Measurements from ENCODE around the gene GFM1.

GFM1 gene

GRCh38 chr3:158710601-158711000 lies 66.3 kb downstream of the GFM1 start:
- H3K27me3 ChIP-seq (ENCODE audit: control insufficient read depth, insufficient read depth, low read length) = no peaks in the 10 kb centered on the region
- H3K4me1 ChIP-seq (ENCODE audit: control insufficient read depth, insufficient read depth, low read length) = peaks cover 22% of the 10 kb centered on the region
- H3K36me3 ChIP-seq (ENCODE audit: insufficient read depth, low read length) = peaks cover 21% of the 10 kb centered on the region
- no peaks in the 10 kb centered on the region for H3K9me3 ChIP-seq (replicated peaks; ENCODE audit: low read length)
- H3K9ac ChIP-seq (ENCODE audit: low read depth, low read length) = no peak overlapping the region
- H3K4me3 ChIP-seq (ENCODE audit: low read length) = no peak overlapping the region
- no peak overlapping the region for H3K4me2 ChIP-seq (ENCODE audit: low read length)

DNA sequence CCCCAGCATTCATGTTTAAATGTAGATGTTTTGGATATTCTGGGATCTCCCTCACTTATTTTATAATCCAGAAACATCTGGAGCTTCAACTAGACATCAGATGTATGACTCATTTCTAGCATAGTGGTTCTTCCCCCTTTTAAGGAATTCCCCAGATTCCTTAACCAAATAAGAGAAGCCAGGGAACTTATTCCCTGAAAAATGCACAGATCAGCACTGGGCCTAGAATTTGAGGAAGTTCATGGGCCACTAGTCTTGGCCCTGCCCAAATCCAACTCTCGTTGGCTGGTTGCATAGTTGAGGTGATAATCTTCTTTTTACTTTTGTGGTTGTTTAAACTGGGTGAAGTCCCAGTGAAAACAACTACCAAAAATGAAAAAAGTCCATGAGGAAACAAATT lies 67.6 kb downstream of the GFM1 start:
- H3K9me3 ChIP-seq (replicated peaks; ENCODE audit: low read length) = no peaks in the 10 kb centered on the region
- H3K9ac ChIP-seq (ENCODE audit: low read depth, low read length) = no peak overlapping the region
- no peak overlapping the region for H3K4me3 ChIP-seq (ENCODE audit: low read length)
- no peaks in the 10 kb centered on the region for H3K27me3 ChIP-seq (ENCODE audit: control insufficient read depth, insufficient read depth, low read length)
- peaks cover 30% of the 10 kb centered on the region for H3K4me1 ChIP-seq (ENCODE audit: control insufficient read depth, insufficient read depth, low read length)
- peaks cover 21% of the 10 kb centered on the region for H3K36me3 ChIP-seq (ENCODE audit: insufficient read depth, low read length)
- H3K4me2 ChIP-seq (ENCODE audit: low read length) = no peak overlapping the region

- Histone ChIP-seq H3K36me3 (ENCODE audit: insufficient read depth, low read length) (peaks cover 21% of the 10 kb centered on the region), H3K4me1 (ENCODE audit: control insufficient read depth, insufficient read depth, low read length) (peaks cover 36% of the 10 kb centered on the region), H3K27me3 (ENCODE audit: control insufficient read depth, insufficient read depth, low read length) (no peaks in the 10 kb centered on the region), H3K4me2 (ENCODE audit: low read length) (no peak overlapping the region), H3K9ac (ENCODE audit: low read depth, low read length) (no peak overlapping the region), H3K4me3 (ENCODE audit: low read length) (no peak overlapping the region), H3K9me3 (replicated peaks; ENCODE audit: low read length) (no peaks in the 10 kb centered on the region)
Observed at GRCh38 chr3:158712443-158712842, 68.1 kb downstream of the GFM1 start.

GRCh38 chr3:158713094-158713499 lies 68.8 kb downstream of the GFM1 start:
- Histone ChIP-seq H3K9me3 (replicated peaks; ENCODE audit: low read length) (no peaks in the 10 kb centered on the region), H3K36me3 (ENCODE audit: insufficient read depth, low read length) (peaks cover 20% of the 10 kb centered on the region), H3K4me1 (ENCODE audit: control insufficient read depth, insufficient read depth, low read length) (peaks cover 40% of the 10 kb centered on the region), H3K4me2 (ENCODE audit: low read length) (no peak overlapping the region), H3K9ac (ENCODE audit: low read depth, low read length) (no peak overlapping the region), H3K27me3 (ENCODE audit: control insufficient read depth, insufficient read depth, low read length) (no peaks in the 10 kb centered on the region), H3K4me3 (ENCODE audit: low read length) (no peak overlapping the region)

- H3K36me3 ChIP-seq (ENCODE audit: insufficient read depth, low read length) = peaks cover 8% of the 10 kb centered on the region
- H3K4me3 ChIP-seq (ENCODE audit: low read length) = no peak overlapping the region
- H3K4me2 ChIP-seq (ENCODE audit: low read length) = no peak overlapping the region
- no peaks in the 10 kb centered on the region for H3K9me3 ChIP-seq (replicated peaks; ENCODE audit: low read length)
- H3K9ac ChIP-seq (ENCODE audit: low read depth, low read length) = no peak overlapping the region
- peaks cover 27% of the 10 kb centered on the region for H3K4me1 ChIP-seq (ENCODE audit: control insufficient read depth, insufficient read depth, low read length)
- no peaks in the 10 kb centered on the region for H3K27me3 ChIP-seq (ENCODE audit: control insufficient read depth, insufficient read depth, low read length)
Observed at GRCh38 chr3:158717576-158717975, 73.2 kb downstream of the GFM1 start.

GRCh38 chr3:158718490-158719170 lies 74.3 kb downstream of the GFM1 start:
- Histone ChIP-seq H3K9ac (ENCODE audit: low read depth, low read length) (no peak overlapping the region), H3K9me3 (replicated peaks; ENCODE audit: low read length) (no peaks in the 10 kb centered on the region), H3K27me3 (ENCODE audit: control insufficient read depth, insufficient read depth, low read length) (no peaks in the 10 kb centered on the region), H3K4me2 (ENCODE audit: low read length) (no peak overlapping the region), H3K4me1 (ENCODE audit: control insufficient read depth, insufficient read depth, low read length) (peaks cover 37% of the 10 kb centered on the region), H3K4me3 (ENCODE audit: low read length) (no peak overlapping the region), H3K36me3 (ENCODE audit: insufficient read depth, low read length) (no peaks in the 10 kb centered on the region)

DNA sequence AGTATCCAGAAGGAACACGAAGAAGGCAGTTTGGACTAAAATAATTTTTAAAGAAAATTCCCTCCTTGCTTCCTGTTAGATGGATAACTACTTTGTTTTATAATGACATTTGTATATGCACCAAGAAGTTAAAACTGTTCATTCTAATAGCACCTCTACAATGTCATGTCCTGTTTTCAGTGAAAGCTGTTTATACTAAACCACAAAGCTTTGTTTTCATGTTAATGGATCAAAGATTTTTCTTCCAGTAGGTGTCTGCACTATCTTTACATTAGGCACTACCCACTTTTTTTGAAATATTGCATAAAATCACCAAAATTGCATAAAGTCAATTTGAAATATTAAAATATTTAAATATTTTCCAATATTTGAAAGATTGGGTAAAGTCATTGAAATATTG lies 77.8 kb downstream of the GFM1 start:
- H3K9ac ChIP-seq (ENCODE audit: low read depth, low read length) = no peak overlapping the region
- H3K9me3 ChIP-seq (replicated peaks; ENCODE audit: low read length) = no peaks in the 10 kb centered on the region
- H3K27me3 ChIP-seq (ENCODE audit: control insufficient read depth, insufficient read depth, low read length) = no peaks in the 10 kb centered on the region
- no peak overlapping the region for H3K4me2 ChIP-seq (ENCODE audit: low read length)
- H3K4me3 ChIP-seq (ENCODE audit: low read length) = no peak overlapping the region
- no peaks in the 10 kb centered on the region for H3K36me3 ChIP-seq (ENCODE audit: insufficient read depth, low read length)
- peaks cover 54% of the 10 kb centered on the region for H3K4me1 ChIP-seq (ENCODE audit: control insufficient read depth, insufficient read depth, low read length)

DNA sequence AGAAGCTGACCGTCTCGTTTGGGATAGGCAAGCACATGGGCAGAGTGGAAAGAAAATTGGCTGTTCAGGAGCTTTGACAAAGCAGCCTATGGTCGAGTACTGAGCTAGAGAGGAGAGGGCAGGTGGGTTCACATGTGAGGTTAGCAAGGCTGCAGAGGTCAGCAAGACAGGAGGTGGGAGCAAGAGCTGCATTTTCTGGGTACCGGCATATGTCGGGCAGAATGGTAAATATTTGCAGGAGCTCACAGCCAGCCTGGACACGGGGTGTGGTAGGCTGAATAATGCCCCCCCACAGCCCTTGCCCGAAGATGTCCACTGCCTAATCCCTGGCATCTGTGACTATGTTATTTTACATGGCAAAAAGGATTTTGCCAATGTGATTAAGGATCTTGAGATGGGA lies 79.7 kb downstream of the GFM1 start:
- peak overlapping the region; percentile 45 for H3K9ac ChIP-seq (ENCODE audit: low read depth, low read length)
- peaks cover 45% of the 10 kb centered on the region for H3K4me1 ChIP-seq (ENCODE audit: control insufficient read depth, insufficient read depth, low read length)
- H3K9me3 ChIP-seq (replicated peaks; ENCODE audit: low read length) = no peaks in the 10 kb centered on the region
- H3K4me2 ChIP-seq (ENCODE audit: low read length) = no peak overlapping the region
- H3K27me3 ChIP-seq (ENCODE audit: control insufficient read depth, insufficient read depth, low read length) = no peaks in the 10 kb centered on the region
- no peak overlapping the region for H3K4me3 ChIP-seq (ENCODE audit: low read length)
- H3K36me3 ChIP-seq (ENCODE audit: insufficient read depth, low read length) = no peaks in the 10 kb centered on the region

DNA sequence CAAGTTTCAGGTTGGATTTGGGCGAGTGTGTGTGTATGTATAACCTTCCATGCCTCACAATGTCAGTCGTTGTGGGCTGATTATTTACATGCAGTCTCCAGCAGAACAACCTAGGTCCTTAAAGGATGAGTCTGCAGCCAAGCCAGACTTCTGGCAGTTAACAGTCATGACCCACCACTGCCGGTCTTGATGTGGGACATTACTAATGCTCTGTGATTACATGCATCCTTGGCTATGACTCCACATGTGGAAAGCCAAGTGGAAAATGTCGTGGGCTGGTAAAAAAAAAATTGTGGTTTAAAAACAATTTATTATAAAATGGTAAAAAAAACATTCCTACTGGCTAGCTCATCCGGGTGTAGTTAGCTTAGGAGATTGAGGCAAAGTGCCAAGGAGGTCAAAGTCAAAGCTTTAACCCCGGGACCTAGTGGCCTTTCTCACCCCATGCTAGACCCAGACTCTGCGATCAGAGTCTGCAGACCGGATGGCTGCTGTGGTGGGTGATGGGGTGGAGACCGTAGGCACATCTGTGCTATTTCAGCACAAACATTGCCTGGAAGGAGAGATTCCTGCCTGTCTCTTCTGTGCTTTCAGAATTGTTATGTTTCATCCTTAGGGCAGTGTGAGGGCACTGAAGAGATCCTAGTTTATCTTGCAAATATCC lies 81.2 kb downstream of the GFM1 start:
- no peaks in the 10 kb centered on the region for H3K27me3 ChIP-seq (ENCODE audit: control insufficient read depth, insufficient read depth, low read length)
- peak overlapping the region; percentile 61 for H3K4me2 ChIP-seq (ENCODE audit: low read length)
- no peaks in the 10 kb centered on the region for H3K36me3 ChIP-seq (ENCODE audit: insufficient read depth, low read length)
- no peaks in the 10 kb centered on the region for H3K9me3 ChIP-seq (replicated peaks; ENCODE audit: low read length)
- peaks cover 45% of the 10 kb centered on the region for H3K4me1 ChIP-seq (ENCODE audit: control insufficient read depth, insufficient read depth, low read length)
- H3K4me3 ChIP-seq (ENCODE audit: low read length) = peak overlapping the region; percentile 36
- peak overlapping the region; percentile 44 for H3K9ac ChIP-seq (ENCODE audit: low read depth, low read length)

GRCh38 chr3:158727206-158728060 lies 83.1 kb downstream of the GFM1 start:
- no peak overlapping the region for H3K9ac ChIP-seq (ENCODE audit: low read depth, low read length)

GRCh38 chr3:158728061-158728377 lies 83.7 kb downstream of the GFM1 start:
- Histone ChIP-seq H3K27me3 (ENCODE audit: control insufficient read depth, insufficient read depth, low read length) (no peaks in the 10 kb centered on the region), H3K4me2 (ENCODE audit: low read length) (peak overlapping the region; percentile 66), H3K36me3 (ENCODE audit: insufficient read depth, low read length) (no peaks in the 10 kb centered on the region), H3K4me1 (ENCODE audit: control insufficient read depth, insufficient read depth, low read length) (peaks cover 58% of the 10 kb centered on the region), H3K4me3 (ENCODE audit: low read length) (no peak overlapping the region), H3K9me3 (replicated peaks; ENCODE audit: low read length) (no peaks in the 10 kb centered on the region), H3K9ac (ENCODE audit: low read depth, low read length) (peak overlapping the region; percentile 7)

More at GRCh38 chr3:158727206-158728060, 83.1 kb downstream of the GFM1 start:
- H3K27me3 ChIP-seq (ENCODE audit: control insufficient read depth, insufficient read depth, low read length) = no peaks in the 10 kb centered on the region
- no peaks in the 10 kb centered on the region for H3K36me3 ChIP-seq (ENCODE audit: insufficient read depth, low read length)
- H3K4me1 ChIP-seq (ENCODE audit: control insufficient read depth, insufficient read depth, low read length) = peaks cover 57% of the 10 kb centered on the region
- no peak overlapping the region for H3K4me3 ChIP-seq (ENCODE audit: low read length)
- peak overlapping the region; percentile 66 for H3K4me2 ChIP-seq (ENCODE audit: low read length)
- no peaks in the 10 kb centered on the region for H3K9me3 ChIP-seq (replicated peaks; ENCODE audit: low read length)
